GM23248 (cell line): ENCODE results near the gene SRGAP2C. TPM values are rescaled to one million over a fixed set of nuclear protein-coding genes. Genes with fewer than 3 reads are reported as not detected.
"Not testable (repeated sequence)": the region's sequence is repeated elsewhere in the genome, so short reads cannot be mapped to it uniquely, and the experiment has no call there.

Experiments
- DNase-seq: peaks from one replicate; pipeline ENCODE4 v3.0.0-alpha.2; 2015
- H2AFZ ChIP-seq: fragments of 200-600 bp; sonication (generic); 2 replicates; pipeline ENCODE4 v1.6.1; 2016; ENCODE audit warnings: antibody characterized with exemption
- H3F3A ChIP-seq: fragments of 200-600 bp; sonication (generic); 2 replicates; pipeline ENCODE4 v1.6.1; 2016; ENCODE audit warnings: mild to moderate bottlenecking, antibody characterized with exemption, mixed run types; ENCODE audit not compliant: insufficient read depth
- H3K27ac ChIP-seq: fragments of 200-600 bp; sonication (generic); 2 replicates; pipeline ENCODE4 v1.5.1; 2016; ENCODE audit warnings: mild to moderate bottlenecking
- H3K27me3 ChIP-seq: fragments of 200-600 bp; sonication (generic); replicated peaks from 2 replicates; pipeline ENCODE4 v1.6.1; 2016; ENCODE audit warnings: mild to moderate bottlenecking; ENCODE audit not compliant: insufficient read depth
- H3K36me3 ChIP-seq: fragments of 200-600 bp; sonication (generic); 2 replicates; pipeline ENCODE4 v1.6.1; 2016; ENCODE audit warnings: low read depth, mild to moderate bottlenecking
- H3K4me1 ChIP-seq: fragments of 200-600 bp; sonication (generic); 2 replicates; pipeline ENCODE4 v1.6.1; 2016; ENCODE audit warnings: mild to moderate bottlenecking; ENCODE audit not compliant: insufficient read depth
- H3K4me2 ChIP-seq: fragments of 200-600 bp; sonication (generic); one replicate; pipeline ENCODE4 v1.6.1; 2016; ENCODE audit warnings: mild to moderate bottlenecking; ENCODE audit not compliant: unreplicated experiment
- H3K4me3 ChIP-seq: fragments of 200-600 bp; sonication (generic); 2 replicates; pipeline ENCODE4 v1.5.1; 2016; ENCODE audit warnings: mild to moderate bottlenecking
- H3K79me2 ChIP-seq: fragments of 200-600 bp; sonication (generic); 2 replicates; pipeline ENCODE4 v1.6.1; 2016; ENCODE audit warnings: mild to moderate bottlenecking; ENCODE audit not compliant: insufficient read depth
- H3K9ac ChIP-seq: fragments of 200-600 bp; sonication (generic); 2 replicates; pipeline ENCODE4 v1.6.1; 2016; ENCODE audit warnings: mild to moderate bottlenecking
- H3K9me2 ChIP-seq: fragments of 200-600 bp; sonication (generic); 2 replicates; pipeline ENCODE4 v1.6.1; 2016; ENCODE audit warnings: mixed run types, mild to moderate bottlenecking, moderate library complexity; ENCODE audit not compliant: insufficient read depth
- H3K9me3 ChIP-seq: fragments of 200-600 bp; sonication (generic); one replicate; pipeline ENCODE4 v1.6.1; 2017; ENCODE audit warnings: low read depth
- H4K20me1 ChIP-seq: fragments of 200-600 bp; sonication (generic); 2 replicates; pipeline ENCODE4 v1.6.0; 2016; ENCODE audit not compliant: insufficient read depth
- WGBS, 2 experiments: methylation state at CpG; one replicate each; pipeline ENCODE4 v1.1.6; 2015 to 2017; ENCODE audit warnings: low lambda C conversion rate in 2 of 2, low coverage in 1 of 2; ENCODE audit errors: missing lambda C conversion rate in 2 of 2; 5-methylcytosine and 5-hydroxymethylcytosine counted together
- in situ Hi-C: fragments of 300-500 bp; cut with MboI; formaldehyde crosslinking; loops from 2 replicates; pipeline ENCODE4 v1.15.0; 2020
- polyA plus RNA-seq: library from polyadenylated mRNA; unstranded; fragments of >200 nt; fragmentation: Nextera tagmentation; extraction: Ambion mirVana; gene quantifications from 2 replicates; pipeline ENCODE4 v1.2.1, GENCODE V29; 2016
- total RNA-seq: library from RNA; depleted of rRNA; stranded (reverse); fragments of >200 nt; shearing (Covaris generic); gene quantifications from 2 replicates; pipeline ENCODE4 v1.2.3, GENCODE V29; 2014

SRGAP2C gene
- total and polyA plus RNA-seq, 2 experiments from 2014 or later, result 15.6 to 21.5 TPM

DNA sequence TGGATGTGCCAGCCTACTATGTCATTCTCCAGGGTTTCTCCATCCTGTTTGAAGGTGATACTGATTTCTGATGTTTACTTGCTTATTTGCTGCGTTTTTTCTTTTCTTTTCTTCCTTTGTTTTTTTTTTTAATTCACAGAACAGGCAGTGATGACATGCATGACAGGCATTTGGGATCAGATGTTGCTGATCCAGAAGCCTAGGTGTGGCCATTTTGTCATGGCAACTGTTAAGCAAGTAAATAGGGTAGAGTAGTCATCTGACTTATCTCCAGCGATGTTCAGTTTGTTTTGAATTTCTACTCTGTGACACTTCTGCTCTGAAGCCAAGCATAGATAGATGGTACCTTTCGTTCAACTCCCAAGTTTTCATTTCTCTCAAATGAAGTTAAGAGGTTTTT, 181.4 kb downstream of the SRGAP2C start:
- H3K4me1 ChIP-seq, H3F3A ChIP-seq, H3K9me3 ChIP-seq, in situ Hi-C loops, H3K27me3 ChIP-seq, H3K79me2 ChIP-seq, H4K20me1 ChIP-seq, H3K4me2 ChIP-seq, H3K4me3 ChIP-seq, H3K9ac ChIP-seq, H3K27ac ChIP-seq, H3K36me3 ChIP-seq, H2AFZ ChIP-seq, H3K9me2 ChIP-seq, DNase-seq: not testable (repeated sequence)
- no CpG with 5 or more reads among the region's 3 CpGs for WGBS, 2 experiments

DNA sequence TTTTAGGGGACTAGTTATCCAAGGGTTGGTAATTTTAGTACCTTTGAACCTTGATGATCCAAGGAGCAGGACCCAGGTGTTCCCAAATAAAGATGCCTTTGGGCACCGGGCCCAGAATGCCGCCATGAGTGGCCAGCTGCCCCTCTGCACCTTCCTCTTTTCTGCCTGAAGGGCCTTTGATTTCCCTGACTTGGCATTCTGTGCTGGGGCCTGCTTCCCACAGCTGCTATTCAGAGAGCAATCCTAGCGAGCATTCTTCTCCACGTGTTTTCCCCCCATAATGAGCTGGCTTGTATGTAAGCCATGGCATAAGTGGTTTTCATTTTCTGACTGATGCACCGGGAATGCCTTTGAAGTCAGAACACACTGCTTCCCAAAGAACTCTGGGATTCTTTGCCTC, 184.1 kb downstream of the SRGAP2C start:
- not testable (repeated sequence) for H2AFZ ChIP-seq

DNA sequence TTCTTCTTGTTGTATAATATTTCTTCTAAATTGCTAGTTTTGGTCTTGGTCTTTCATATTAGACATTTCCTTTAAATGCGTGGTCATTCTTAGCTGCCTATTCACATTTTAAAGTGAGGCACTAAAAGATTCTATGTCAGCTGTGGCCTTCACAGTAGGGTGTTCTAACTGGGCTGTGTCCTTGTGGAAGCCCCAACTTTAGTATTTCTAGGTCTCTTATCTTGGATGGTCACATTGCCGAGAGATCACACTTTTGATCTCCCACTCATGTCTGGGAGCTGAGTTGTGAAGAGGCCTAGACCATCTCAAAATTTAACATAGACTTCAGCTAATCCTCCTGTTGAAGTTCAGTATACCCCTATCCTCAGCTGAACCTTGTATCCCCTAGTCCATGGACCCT, 185.2 kb downstream of the SRGAP2C start:
- H3K9ac ChIP-seq, H3K27ac ChIP-seq, DNase-seq, H3K4me1 ChIP-seq, H3K9me2 ChIP-seq, H3K27me3 ChIP-seq, H3K4me2 ChIP-seq, H3K79me2 ChIP-seq, in situ Hi-C loops, H3F3A ChIP-seq, H2AFZ ChIP-seq, H4K20me1 ChIP-seq, H3K4me3 ChIP-seq, H3K36me3 ChIP-seq, H3K9me3 ChIP-seq: not testable (repeated sequence)
- WGBS, 2 experiments, result 100% methylated on average over 1 of the region's 2 CpGs; no CpG with 5 or more reads in 1 of the 2 experiments

More for the DNA sequence above, 184.1 kb downstream of the SRGAP2C start:
- H3K9ac ChIP-seq, H4K20me1 ChIP-seq, H3K79me2 ChIP-seq, H3K4me1 ChIP-seq, H3K36me3 ChIP-seq, H3K27me3 ChIP-seq, H3K9me2 ChIP-seq, H3K4me2 ChIP-seq, H3F3A ChIP-seq, H3K27ac ChIP-seq, in situ Hi-C loops, DNase-seq, H3K4me3 ChIP-seq, H3K9me3 ChIP-seq: not testable (repeated sequence)
- no CpG with 5 or more reads among the region's 5 CpGs for WGBS, 2 experiments

DNA sequence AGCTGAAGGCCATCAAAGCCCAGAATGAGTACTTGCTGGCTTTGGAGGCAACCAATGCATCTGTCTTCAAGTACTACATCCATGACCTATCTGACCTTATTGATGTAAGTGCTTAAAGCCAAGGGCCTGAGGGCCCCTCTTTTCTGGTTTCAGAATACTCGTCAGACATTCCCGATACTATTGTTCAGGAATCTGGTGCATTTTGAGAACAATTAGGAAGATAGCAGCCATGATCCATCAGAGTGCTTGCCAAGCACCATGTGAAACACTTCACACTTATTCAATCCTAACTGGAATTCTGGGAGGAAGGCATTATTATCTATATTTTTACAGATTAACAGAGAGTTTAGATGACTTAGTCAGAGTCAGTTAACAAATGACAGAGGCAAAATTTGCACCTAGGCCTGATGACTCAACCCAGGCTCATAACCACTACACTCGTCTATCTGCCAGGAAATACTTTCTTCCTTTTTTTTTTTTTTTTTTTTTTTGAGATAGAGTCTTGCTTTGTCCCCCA, 190.1 kb downstream of the SRGAP2C start:
- H3F3A ChIP-seq, H3K79me2 ChIP-seq, H3K27me3 ChIP-seq, H3K36me3 ChIP-seq, H3K4me2 ChIP-seq, H3K9me2 ChIP-seq, H3K4me3 ChIP-seq, H3K9ac ChIP-seq, H2AFZ ChIP-seq, in situ Hi-C loops, H4K20me1 ChIP-seq, H3K27ac ChIP-seq, H3K4me1 ChIP-seq, H3K9me3 ChIP-seq: not testable (repeated sequence)
- peak; percentile 20 for DNase-seq
- 43 to 47% methylated on average over 2 of the region's 3 CpGs for WGBS, 2 experiments

DNA sequence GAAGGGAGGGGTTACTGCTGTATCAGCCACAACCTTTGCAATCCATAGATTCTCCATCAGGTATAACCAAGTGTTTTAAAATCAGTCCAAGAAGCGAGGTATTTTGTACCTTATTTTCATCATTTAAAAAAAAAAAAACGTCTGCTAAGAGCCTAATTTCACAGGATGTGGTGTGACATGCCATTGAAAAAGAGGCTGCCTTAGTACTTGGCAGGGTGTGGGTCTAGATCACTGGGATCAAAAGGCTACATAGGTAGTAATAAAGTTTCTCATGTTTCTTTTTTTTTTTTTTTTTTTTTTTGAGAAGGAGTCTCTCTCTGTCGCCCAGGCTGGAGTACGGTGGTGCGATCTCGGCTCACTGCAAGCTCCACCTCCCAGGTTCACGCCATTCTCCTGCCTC, 192.2 kb downstream of the SRGAP2C start:
- in situ Hi-C loops, H3K9me3 ChIP-seq, H3K79me2 ChIP-seq, H3K4me3 ChIP-seq, H3K27me3 ChIP-seq, H4K20me1 ChIP-seq, H3K27ac ChIP-seq, H3K36me3 ChIP-seq, DNase-seq, H3F3A ChIP-seq, H3K9ac ChIP-seq, H2AFZ ChIP-seq, H3K9me2 ChIP-seq, H3K4me1 ChIP-seq, H3K4me2 ChIP-seq: not testable (repeated sequence)
- WGBS, 2 experiments, result 88 to 98% methylated on average over 1 to 3 of the region's 7 CpGs

DNA sequence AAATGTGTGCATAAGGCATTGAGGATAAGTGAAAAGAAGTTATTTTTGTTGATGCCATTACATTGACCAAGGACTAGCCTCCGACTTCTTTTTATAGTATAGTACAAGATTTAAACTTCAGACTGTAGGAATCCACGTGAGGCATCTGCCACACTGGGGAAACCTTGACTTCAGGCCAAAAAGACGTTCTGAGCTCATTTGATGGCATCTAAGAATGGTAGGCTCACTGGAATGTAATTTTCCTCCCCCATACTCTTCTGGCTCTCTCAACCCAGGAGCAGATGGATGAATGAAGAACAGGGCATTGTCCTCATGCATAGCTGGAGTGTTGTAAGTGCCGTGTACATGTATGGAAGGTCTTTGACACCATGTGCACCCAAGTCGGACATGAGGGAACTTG, 194.0 kb downstream of the SRGAP2C start:
- H2AFZ ChIP-seq, H4K20me1 ChIP-seq, H3K9me2 ChIP-seq, H3K4me3 ChIP-seq, in situ Hi-C loops, H3K27ac ChIP-seq, H3K4me2 ChIP-seq, H3F3A ChIP-seq, H3K9ac ChIP-seq, H3K79me2 ChIP-seq, H3K36me3 ChIP-seq, H3K9me3 ChIP-seq, H3K27me3 ChIP-seq, H3K4me1 ChIP-seq: not testable (repeated sequence)
- WGBS, 2 experiments, result 74 to 84% methylated on average over 5 of the region's 5 CpGs
- peak; percentile 2 for DNase-seq

DNA sequence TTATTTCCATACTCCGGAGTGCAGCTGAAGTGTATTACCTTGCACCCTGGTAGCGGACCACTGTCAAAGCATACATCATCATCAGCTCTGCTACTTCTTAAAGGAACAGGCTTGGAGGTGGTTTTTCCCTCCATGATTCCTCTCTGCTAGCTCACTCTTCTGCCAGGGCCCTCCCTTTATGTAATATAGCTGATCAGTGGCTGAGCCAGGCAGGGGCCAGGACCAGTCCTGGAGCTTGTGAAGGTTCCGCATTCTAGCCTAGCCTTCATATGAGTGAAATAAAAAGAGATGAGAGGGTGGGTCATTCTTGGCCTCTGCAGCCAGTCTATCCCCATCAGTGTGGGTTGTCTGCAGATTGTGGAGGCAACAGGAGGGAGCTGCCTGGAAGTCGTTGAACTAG, 200.0 kb downstream of the SRGAP2C start:
- H2AFZ ChIP-seq, H3K4me1 ChIP-seq, H3K4me2 ChIP-seq, in situ Hi-C loops, H3K36me3 ChIP-seq, H3K9me3 ChIP-seq, H3F3A ChIP-seq, H3K9ac ChIP-seq, H4K20me1 ChIP-seq, H3K4me3 ChIP-seq, DNase-seq, H3K79me2 ChIP-seq, H3K27me3 ChIP-seq, H3K9me2 ChIP-seq, H3K27ac ChIP-seq: not testable (repeated sequence)
- WGBS, 2 experiments, result 80 to 82% methylated on average over 3 to 4 of the region's 4 CpGs

DNA sequence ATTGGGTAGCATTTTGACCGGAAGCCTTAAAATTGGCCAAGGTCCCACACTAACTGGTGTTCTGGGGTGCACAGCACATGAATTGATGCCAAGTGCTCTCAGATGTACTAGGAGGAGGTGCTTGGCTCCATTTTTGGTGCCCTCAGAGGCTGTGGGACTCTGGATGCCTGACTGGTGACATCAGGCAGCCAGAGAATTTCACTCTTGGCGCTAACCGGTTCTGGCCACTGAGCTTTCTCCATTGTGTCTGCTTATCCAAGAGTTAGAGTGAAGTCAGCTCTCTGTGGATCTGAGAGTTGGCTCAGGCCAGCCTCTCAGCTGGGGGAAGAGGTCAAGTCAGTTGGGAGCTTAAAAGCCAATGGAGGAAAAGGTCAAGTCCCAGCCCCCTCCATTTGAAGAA, 200.4 kb downstream of the SRGAP2C start:
- no CpG with 5 or more reads among the region's 3 CpGs for WGBS, 2 experiments
- H3K4me3 ChIP-seq, H4K20me1 ChIP-seq, H3K9me2 ChIP-seq, in situ Hi-C loops, H3K4me1 ChIP-seq, H3K9ac ChIP-seq, H2AFZ ChIP-seq, H3K36me3 ChIP-seq, H3K27ac ChIP-seq, H3K9me3 ChIP-seq, H3K27me3 ChIP-seq, H3K79me2 ChIP-seq, H3F3A ChIP-seq, DNase-seq, H3K4me2 ChIP-seq: not testable (repeated sequence)
